Vagina (tissue), 2 donors: ENCODE results near the gene HSD17B14.

Experiments
- CTCF ChIP-seq, 3 experiments: fragments of 450-650 bp in 2 of 3; fragments of 200-600 bp in 1 of 3; sonication (generic) in 1 of 3; IDR thresholded peaks; one replicate each; pipeline ENCODE4 v1.5.1; 2017 to 2019; ENCODE audit warnings: antibody characterized with exemption in 3 of 3, mild to moderate bottlenecking in 2 of 3, moderate library complexity in 2 of 3
- POLR2A ChIP-seq, 2 donors: fragments of 450-650 bp; IDR thresholded peaks; one replicate each; pipeline ENCODE4 v1.6.1; 2017; ENCODE audit warnings: antibody characterized with exemption in 2 of 2, mild to moderate bottlenecking in 2 of 2, moderate library complexity in 2 of 2

DNA sequence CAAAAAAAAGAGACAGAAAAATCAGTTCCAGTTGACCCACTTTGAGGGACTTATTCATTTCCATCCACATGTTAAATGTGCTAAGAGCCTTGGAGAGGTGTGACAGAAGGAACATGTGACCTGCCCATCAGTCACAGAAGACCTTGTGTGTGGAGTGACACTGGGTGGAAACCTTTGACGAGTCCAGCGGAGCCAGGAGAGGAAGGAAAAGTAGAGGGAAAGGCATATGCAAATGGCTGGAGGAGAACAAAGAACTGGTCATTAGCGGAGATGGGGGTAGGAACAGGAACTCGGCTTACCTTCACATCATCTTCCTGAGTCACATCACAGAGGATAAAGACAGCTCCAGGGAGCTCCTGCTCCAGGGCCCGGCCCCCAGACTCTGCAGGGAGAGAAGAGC, 2.3 kb downstream of the HSD17B14 start:
- TF ChIP-seq CTCF (IDR thresholded peaks at IDR 0.05) (no peak), POLR2A (IDR thresholded peaks at IDR 0.05) (no peak)
